ENCODE data around the gene FXYD7. TPM values are rescaled to one million over a fixed set of nuclear protein-coding genes. Genes with fewer than 3 reads are reported as not detected.

Gene FXYD7
- total and polyA plus RNA-seq, 2 of the 13 experiments (the other 11 are each of a cell fraction or from before 2014, with no cell fraction given): 0.55 TPM; not detected in 1

DNA sequence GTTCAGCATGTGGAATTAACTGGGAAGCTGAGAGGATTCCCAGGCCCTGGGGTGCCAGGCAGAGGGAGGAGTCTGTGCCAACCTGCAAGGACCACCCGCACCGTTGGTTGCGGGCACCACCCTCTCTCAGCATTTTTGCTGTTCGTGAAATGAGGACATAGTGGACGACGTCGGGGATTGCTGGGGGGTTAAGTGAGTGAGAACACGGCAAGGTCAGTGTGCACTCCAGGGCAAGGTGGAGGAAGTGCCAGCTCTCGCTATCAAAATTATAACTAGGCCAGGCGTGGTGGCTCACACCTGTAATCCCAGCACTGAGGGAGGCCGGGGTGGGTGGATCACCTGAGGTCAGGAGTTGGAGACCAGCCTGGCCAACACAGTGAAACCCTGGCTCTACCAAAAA lies 25.3 kb upstream of the FXYD7 start (continued):
- TF ChIP-seq, protein P1, sequence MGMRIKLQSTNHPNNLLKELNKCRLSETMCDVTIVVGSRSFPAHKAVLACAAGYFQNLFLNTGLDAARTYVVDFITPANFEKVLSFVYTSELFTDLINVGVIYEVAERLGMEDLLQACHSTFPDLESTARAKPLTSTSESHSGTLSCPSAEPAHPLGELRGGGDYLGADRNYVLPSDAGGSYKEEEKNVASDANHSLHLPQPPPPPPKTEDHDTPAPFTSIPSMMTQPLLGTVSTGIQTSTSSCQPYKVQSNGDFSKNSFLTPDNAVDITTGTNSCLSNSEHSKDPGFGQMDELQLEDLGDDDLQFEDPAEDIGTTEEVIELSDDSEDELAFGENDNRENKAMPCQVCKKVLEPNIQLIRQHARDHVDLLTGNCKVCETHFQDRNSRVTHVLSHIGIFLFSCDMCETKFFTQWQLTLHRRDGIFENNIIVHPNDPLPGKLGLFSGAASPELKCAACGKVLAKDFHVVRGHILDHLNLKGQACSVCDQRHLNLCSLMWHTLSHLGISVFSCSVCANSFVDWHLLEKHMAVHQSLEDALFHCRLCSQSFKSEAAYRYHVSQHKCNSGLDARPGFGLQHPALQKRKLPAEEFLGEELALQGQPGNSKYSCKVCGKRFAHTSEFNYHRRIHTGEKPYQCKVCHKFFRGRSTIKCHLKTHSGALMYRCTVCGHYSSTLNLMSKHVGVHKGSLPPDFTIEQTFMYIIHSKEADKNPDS (CRISPR knock-in tag; IDR thresholded peaks at IDR 0.05): no peak

DNA sequence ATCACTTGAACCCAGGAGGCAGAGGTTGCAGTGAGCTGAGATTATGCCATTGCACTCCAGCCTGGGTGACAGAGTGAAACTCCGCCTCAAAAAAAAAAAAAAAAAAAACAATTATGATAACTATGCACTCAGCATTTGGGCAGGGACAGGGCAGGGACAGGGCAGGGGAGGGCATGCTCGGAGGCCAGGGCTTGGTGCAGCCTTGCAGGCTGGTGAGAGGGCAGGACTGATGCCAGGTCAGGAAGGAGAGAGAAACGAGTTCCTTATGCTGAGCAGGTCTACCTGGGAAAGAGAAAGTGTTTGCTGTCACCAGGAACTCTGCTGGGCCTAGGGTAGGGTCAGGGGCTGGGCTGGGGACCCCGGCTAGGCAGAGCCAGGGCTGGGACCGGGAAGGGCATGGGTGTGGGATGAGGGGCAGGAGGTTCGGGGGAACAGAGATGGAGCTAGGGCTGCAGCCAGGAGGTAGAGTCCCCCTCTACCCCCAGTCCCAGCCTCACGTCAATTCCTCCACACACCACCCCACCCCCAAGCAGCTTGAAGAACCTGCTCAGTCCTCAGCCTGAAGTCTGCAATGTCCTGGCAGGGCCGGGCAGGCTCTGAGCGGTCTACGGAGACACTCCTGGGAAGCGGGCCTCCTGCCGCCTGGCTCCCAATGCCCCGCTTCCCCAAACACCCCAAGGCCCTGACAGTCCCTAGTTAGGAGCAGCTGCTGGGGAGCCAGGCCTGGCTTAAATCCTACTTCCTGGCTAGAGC lies 24.6 kb upstream of the FXYD7 start:
- Histone ChIP-seq H3K4me3 (replicated peaks in 1 of 3; ENCODE audit: insufficient read depth in 1 of 3, low read depth in 2 of 3, low read length in 3 of 3) (no peak overlapping the region), H3K27me3 (ENCODE audit: control insufficient read depth in 1 of 2, insufficient read depth in 2 of 2, low read length in 2 of 2) (0 out of 5 replicates have a peak, but pooled peaks cover 0 to 6% of the 10 kb centered on the region in 2 experiments), H2AFZ (ENCODE audit: low read length) (no peak overlapping the region), H4K20me1 (ENCODE audit: insufficient read depth, low read length) (no peaks in the 10 kb centered on the region), H3K4me2 (ENCODE audit: low read depth, low read length) (no peak overlapping the region), H3K27ac (ENCODE audit: extremely low read length, insufficient read depth, low read length) (no peak overlapping the region), H3K9ac (ENCODE audit: insufficient read depth, low read depth, low read length) (no peak overlapping the region), H3K36me3 (replicated peaks in 1 of 2; ENCODE audit: control insufficient read depth in 1 of 2, insufficient read depth in 2 of 2, low read length in 2 of 2) (no peaks in the 10 kb centered on the region), H3K9me3 (ENCODE audit: low read length) (no peaks in the 10 kb centered on the region), H3K79me2 (ENCODE audit: insufficient read depth, low read length) (no peaks in the 10 kb centered on the region), H3K4me1 (ENCODE audit: insufficient read depth, low read length) (peaks cover 99% of the 10 kb centered on the region)
- FAIRE-seq: no peak
- ChIA-PET POLR2A (no interaction called here), CTCF (ENCODE audit: low intra/inter-chr PET ratio, low total read pairs) (no interaction called here)
- WGBS (ENCODE audit: low lambda C conversion rate): 74% methylated on average over 5 of the region's 13 CpGs
- intact Hi-C loops (cut with micrococcal nuclease; ENCODE audit: unreplicated experiment) (no loop called here), in situ Hi-C loops (cut with HindIII; ENCODE audit: extremely low pct_ligation_motif_present, low pct_unique_long_range_greater_than_20kb) (no loop called here)
- no peak for ATAC-seq
- no TSS peak for BruUV-seq (replicated peaks)
- DNase-seq (ENCODE audit: low spot score): no peak
- TF ChIP-seq, protein P2, sequence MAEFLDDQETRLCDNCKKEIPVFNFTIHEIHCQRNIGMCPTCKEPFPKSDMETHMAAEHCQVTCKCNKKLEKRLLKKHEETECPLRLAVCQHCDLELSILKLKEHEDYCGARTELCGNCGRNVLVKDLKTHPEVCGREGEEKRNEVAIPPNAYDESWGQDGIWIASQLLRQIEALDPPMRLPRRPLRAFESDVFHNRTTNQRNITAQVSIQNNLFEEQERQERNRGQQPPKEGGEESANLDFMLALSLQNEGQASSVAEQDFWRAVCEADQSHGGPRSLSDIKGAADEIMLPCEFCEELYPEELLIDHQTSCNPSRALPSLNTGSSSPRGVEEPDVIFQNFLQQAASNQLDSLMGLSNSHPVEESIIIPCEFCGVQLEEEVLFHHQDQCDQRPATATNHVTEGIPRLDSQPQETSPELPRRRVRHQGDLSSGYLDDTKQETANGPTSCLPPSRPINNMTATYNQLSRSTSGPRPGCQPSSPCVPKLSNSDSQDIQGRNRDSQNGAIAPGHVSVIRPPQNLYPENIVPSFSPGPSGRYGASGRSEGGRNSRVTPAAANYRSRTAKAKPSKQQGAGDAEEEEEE (CRISPR knock-in tag; IDR thresholded peaks at IDR 0.05; ENCODE audit: borderline replicate concordance): no peak
- TF ChIP-seq, protein P3, sequence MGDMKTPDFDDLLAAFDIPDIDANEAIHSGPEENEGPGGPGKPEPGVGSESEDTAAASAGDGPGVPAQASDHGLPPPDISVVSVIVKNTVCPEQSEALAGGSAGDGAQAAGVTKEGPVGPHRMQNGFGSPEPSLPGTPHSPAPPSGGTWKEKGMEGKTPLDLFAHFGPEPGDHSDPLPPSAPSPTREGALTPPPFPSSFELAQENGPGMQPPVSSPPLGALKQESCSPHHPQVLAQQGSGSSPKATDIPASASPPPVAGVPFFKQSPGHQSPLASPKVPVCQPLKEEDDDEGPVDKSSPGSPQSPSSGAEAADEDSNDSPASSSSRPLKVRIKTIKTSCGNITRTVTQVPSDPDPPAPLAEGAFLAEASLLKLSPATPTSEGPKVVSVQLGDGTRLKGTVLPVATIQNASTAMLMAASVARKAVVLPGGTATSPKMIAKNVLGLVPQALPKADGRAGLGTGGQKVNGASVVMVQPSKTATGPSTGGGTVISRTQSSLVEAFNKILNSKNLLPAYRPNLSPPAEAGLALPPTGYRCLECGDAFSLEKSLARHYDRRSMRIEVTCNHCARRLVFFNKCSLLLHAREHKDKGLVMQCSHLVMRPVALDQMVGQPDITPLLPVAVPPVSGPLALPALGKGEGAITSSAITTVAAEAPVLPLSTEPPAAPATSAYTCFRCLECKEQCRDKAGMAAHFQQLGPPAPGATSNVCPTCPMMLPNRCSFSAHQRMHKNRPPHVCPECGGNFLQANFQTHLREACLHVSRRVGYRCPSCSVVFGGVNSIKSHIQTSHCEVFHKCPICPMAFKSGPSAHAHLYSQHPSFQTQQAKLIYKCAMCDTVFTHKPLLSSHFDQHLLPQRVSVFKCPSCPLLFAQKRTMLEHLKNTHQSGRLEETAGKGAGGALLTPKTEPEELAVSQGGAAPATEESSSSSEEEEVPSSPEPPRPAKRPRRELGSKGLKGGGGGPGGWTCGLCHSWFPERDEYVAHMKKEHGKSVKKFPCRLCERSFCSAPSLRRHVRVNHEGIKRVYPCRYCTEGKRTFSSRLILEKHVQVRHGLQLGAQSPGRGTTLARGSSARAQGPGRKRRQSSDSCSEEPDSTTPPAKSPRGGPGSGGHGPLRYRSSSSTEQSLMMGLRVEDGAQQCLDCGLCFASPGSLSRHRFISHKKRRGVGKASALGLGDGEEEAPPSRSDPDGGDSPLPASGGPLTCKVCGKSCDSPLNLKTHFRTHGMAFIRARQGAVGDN (CRISPR knock-in tag; IDR thresholded peaks at IDR 0.05): peak; percentile 46; the same call in 1 of the 2 replicates
- TF ChIP-seq HNRNPH1 (optimal IDR thresholded peaks at IDR 0.05; ENCODE audit: low read depth, low read length) (no peak), ZNF441 (CRISPR knock-in tag; IDR thresholded peaks at IDR 0.05; ENCODE audit: borderline replicate concordance) (peak; percentile 26; the same call in 1 of the 2 replicates), RAD21 (CRISPR knock-in tag; IDR thresholded peaks at IDR 0.05) (no peak), ZNF180 (CRISPR knock-in tag; IDR thresholded peaks at IDR 0.05; ENCODE audit: borderline replicate concordance, low read depth) (no peak)

Measured in HepG2 (cell line).